ENCODE data around the gene GNB4.

Gene GNB4

DNA sequence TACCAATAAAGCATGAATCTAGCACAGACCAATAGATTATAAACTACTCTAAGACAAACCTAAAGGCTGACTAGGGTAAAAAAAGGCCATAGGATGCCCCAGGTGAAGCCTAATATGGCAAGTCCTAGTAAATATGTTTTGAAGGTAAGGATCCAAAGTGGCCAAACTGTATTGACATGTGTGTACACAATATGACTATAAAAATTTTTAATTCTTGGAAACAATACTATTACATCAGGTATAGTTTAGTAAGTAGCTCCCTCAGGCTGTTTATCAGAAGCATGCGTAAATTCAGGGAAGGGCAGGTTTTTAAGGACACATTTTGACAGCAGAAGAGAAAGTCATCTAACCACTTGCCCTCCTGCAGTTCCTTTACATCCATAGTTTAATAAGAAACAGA, 18.8 kb downstream of the GNB4 start:
- no peak for DNase-seq

DNA sequence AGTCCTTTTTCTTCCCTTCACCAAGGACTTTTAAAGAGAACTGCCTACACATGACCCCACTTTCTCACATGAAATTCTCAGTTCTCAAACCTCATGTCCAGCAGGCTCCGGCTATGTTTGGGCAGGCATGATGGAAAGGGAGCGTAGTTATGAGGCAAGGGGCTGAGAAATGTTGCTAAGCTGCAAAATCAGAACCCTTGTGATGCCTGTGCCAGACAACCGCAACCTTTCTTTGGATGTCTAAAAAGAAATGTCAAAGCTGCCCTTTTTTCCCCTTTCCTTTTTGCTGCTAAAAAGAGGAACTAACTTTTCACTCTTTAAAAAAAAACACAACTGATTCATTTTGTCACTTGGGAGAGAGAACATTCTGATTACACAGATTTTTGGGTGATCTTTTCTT, 19.2 kb downstream of the GNB4 start:
- DNase-seq: no peak

DNA sequence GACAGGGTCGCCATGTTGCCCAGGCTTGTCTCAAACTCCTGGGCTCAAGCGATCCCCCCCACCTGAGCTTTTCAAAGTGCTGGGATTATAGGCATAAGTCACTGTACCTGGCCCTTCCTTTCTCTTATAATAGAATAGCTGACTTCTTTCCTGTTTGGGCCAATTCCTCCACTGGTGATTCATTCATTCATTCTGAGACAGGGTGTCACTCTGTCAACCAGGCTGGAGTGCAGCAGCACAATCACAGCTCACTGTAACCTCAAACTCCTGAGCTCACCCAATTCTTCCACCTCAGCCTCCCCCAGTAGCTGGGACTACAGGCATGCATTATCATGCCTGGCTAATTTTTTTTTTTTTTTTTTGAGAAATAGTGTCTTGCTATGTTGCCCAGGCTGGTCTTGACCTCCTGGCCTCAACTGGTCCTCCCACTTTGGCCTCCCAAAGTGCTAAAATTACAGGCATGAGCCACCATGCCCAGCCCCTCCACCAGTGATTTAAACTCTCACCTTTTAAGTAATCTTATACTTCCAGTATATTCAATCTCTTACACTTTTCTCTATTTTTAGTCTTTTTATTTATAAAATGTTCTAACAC, 20.9 kb downstream of the GNB4 start:
- DNase-seq: no peak

GRCh38 chr3:179428876-179429548, 22.3 kb downstream of the GNB4 start:
- DNase-seq: no peak

DNA sequence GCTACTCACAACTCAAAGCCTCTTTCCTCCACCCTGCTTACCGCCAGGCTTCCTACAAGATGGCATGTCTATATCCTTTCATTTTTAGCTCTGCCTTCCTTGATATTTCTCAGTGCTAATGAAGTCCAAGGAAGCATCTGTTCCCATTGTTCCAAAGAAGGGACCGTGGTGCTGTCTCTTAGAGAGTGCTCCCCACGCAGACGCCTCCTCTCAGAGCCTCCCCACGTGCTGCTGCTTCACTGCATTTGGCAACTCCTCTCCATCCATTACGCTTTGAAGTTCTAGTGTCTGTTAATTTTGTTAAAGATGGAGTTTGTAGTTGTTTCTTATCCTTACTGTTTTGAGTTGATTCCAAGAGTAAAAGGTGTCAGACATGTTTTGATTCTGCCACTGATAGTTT, 26.2 kb downstream of the GNB4 start:
- no peak for DNase-seq

DNA sequence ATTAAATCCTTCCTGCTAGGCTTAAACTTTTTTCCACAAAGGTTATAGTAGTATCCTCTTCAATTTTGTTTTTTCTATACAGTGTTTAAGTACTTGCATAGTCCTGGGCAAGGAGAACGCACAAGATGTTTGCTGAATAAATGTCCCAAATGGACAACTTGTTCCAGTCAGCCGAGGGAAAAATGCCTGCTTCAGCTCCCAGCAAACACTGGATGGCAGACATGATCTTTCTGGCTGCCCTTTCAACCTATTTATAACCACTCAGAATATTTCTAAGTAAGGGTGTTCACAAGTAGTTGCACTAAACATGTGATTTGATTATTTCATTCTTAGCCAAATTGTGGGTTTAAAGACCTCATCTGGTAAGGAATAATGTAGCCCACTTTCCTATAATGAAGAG, 29.8 kb downstream of the GNB4 start:
- no peak for DNase-seq

GRCh38 chr3:179418610-179419009, 32.7 kb downstream of the GNB4 start:
- DNase-seq: no peak

DNA sequence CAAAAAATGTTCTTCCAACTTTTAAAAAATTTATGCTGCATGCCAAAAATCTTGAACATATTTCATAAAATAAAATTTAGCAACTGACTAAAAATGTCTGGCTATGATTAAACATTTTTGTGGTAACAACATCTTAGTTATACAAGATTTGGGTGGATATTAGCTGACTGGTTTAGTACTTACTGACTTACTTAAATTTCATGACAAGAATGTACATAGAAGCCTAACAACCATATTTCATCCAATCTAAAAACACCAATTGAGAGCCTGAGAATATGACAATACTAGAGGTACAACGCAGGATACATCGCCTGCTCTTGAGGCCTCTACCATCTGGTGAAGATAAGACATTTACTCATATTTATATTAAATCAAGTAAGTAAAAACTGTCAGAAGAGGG, 34.6 kb downstream of the GNB4 start:
- DNase-seq: no peak

- DNase-seq: no peak
Observed at GRCh38 chr3:179415377-179415776, 35.9 kb downstream of the GNB4 start.

- DNase-seq: no peak
Observed at GRCh38 chr3:179414804-179415203, 36.5 kb downstream of the GNB4 start.

DNA sequence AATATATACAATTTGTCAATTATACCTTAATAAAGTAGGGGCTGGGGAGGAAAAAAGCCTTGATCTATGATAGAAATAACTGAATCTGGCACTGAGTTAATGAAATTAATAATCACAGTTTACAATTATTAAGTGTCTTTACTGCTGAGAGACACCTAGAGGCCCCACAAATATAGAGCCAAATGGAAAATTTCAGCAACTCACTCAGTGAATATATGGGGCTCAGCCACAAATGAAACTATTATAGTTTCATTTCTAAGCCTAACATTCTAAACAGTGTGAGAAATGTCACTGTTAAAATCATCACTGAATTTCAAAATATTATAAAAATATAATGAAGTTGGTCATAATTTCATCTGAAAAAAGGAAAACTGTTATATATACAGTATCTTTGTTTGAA, 40.3 kb downstream of the GNB4 start:
- DNase-seq: no peak

- no peak for DNase-seq
Observed at GRCh38 chr3:179410331-179410730, 40.9 kb downstream of the GNB4 start.

DNA sequence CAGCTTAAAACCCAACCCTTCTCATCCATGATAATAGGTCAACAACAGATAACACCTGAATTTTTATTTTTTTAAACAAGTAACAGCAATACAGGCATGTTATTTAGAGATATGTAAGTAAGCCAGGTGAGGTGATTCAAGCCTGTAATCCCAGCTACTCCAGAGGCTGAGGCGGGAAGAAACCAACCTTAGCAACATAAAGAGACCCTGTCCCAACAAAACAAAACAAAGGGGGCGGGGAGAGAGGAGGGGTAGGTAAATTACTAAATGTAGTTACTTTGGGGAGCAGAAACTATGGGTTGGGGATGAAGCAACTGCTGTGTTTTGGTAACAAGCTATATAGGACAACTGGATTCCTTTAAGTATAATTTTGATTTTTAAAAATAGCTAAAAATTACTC, 47.0 kb downstream of the GNB4 start:
- no peak for DNase-seq

GRCh38 chr3:179402963-179403362, 48.3 kb downstream of the GNB4 start:
- no peak for DNase-seq

GRCh38 chr3:179401561-179401960, 49.7 kb downstream of the GNB4 start:
- no peak for DNase-seq

GRCh38 chr3:179398574-179399231, 52.6 kb downstream of the GNB4 start:
- DNase-seq: no peak

DNA sequence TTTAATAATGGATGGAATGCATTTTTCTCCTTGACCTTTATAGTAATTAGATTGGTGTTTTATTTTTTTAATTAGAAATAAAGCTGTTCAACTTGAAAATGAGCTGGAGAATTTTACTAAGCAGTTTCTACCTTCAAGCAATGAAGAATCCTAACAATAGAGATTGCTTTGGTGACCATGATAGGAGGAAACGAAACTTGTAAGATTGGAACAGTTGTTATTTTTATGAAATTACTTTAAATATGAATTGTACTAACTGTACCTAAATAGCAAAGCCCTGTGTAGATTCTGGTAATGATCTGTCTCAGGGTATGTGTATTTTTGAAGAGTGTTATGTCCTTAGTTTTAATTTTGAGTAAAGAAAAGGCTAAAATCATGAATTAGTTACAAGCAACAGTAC, 59.4 kb downstream of the GNB4 start:
- DNase-seq: no peak

GRCh38 chr3:179376474-179376873, 74.8 kb downstream of the GNB4 start:
- no peak for DNase-seq

GRCh38 chr3:179375091-179375999, 75.9 kb downstream of the GNB4 start:
- no peak for DNase-seq

DNA sequence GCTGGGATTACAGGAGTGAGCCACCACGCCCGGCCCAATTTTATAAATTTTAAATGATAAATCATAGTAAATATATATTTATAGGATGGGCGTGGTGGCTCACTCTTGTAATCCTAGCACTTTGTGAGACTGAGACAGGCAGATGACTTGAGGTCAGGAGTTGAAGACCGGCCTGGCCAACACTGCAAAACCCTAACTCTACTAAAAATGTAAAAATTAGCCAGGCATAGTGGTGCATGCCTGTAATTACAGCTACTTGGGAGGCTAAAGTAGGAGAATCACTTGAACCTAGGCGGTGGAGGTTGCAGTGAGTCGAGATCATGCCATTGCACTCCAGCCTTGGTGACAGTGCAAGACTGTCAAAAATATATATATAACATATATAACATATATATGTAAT, 77.3 kb downstream of the GNB4 start:
- DNase-seq: no peak

DNA sequence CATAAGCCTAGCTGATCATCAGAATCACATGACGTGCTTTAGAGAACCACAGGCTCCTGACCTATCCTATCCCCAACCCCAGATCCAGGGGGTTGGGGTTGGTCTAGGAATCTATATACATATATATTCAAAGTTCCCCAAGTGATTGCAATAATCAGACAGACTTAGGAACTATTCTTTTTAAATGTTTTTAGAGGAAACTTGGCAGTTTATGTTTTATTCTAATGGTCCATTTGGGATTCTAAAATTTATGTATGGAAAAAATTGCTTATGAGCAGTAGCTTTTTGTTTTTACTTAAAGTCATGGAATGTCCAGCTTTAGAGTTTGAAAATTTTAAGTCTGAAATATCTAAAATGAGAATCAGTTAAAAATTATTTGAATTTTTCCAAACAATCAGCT, 81.6 kb downstream of the GNB4 start:
- no peak for DNase-seq

- no peak for DNase-seq
Observed at GRCh38 chr3:179363332-179363731, 87.9 kb downstream of the GNB4 start.

DNA sequence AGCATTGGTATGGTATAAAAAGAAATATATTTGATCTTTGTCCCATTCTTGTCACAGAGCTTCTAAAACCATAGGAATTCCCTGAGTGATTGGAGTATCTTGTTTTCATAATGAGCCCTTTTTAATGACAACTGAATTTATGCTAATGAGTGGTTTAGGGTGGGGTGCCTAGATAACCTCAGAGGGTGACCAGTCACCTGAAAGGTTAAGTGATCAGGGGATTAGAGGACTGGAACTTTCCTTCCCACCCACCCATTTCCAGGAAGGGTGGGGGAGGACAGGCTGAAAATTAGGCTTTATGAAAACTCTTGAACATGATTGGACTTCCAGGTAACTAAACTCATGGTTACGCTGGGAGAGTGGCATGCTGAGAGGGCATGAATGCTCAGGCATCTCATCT, 95.3 kb downstream of the GNB4 start:
- DNase-seq: no peak

Measured in CD4-positive, alpha-beta T cell treated with Interferon alpha-2 for 1 hour (primary cell).